ENCODE measurements around the gene IMMT. TPM values are rescaled to one million over a fixed set of nuclear protein-coding genes. Genes with fewer than 3 reads are reported as not detected.

The IMMT gene
- total RNA-seq, 1 experiment from 2014 or later, result 112 TPM

- Histone ChIP-seq H3K27me3 (ENCODE audit: insufficient read depth, low read length) (no peaks in the 10 kb centered on the region), H3K9ac (ENCODE audit: extremely low read depth, insufficient read length, low read length) (no peak overlapping the region), H3K79me2 (ENCODE audit: insufficient read depth, low read length) (no peaks in the 10 kb centered on the region), H2BK20ac (ENCODE audit: low read depth, low read length, poor library complexity, severe bottlenecking) (no peak overlapping the region), H2BK5ac (ENCODE audit: insufficient read length, low read length) (no peak overlapping the region), H3K79me1 (ENCODE audit: insufficient read depth, low read depth, low read length, poor library complexity, severe bottlenecking) (no peaks in the 10 kb centered on the region), H3K4me1 (ENCODE audit: insufficient read depth, low read length) (no peaks in the 10 kb centered on the region; the same call in 1 of the 2 replicates), H3K18ac (ENCODE audit: insufficient read length, low read depth, low read length) (no peak overlapping the region), H3K23me2 (ENCODE audit: insufficient read length, low read depth, low read length, poor library complexity, severe bottlenecking) (no peaks in the 10 kb centered on the region), H2AK5ac (ENCODE audit: insufficient read length, low read length) (no peak overlapping the region), H3K27ac (ENCODE audit: insufficient read length, low read depth, low read length) (no peak overlapping the region), H4K20me1 (ENCODE audit: control insufficient read depth, insufficient read depth, insufficient read length) (peaks cover 2% of the 10 kb centered on the region), H3K4me2 (ENCODE audit: insufficient read depth, insufficient read length, low read length) (no peak overlapping the region), H2BK120ac (ENCODE audit: low read depth, low read length, poor library complexity, severe bottlenecking) (no peak overlapping the region), H3K4ac (ENCODE audit: low read depth, low read length) (no peak overlapping the region), H4K8ac (replicated peaks; ENCODE audit: insufficient read length, low read depth, low read length) (no peak overlapping the region), H3K9me3 (ENCODE audit: control insufficient read depth, low read depth, low read length) (no peaks in the 10 kb centered on the region), H2BK15ac (ENCODE audit: low read depth, low read length) (no peak overlapping the region), H3K56ac (ENCODE audit: insufficient read length, low read depth, low read length) (no peak overlapping the region), H3K14ac (ENCODE audit: insufficient read depth, low read length) (no peak overlapping the region), H3K23ac (ENCODE audit: insufficient read length, low read depth, low read length) (no peak overlapping the region), H4K5ac (ENCODE audit: insufficient read length, low read depth, low read length) (no peak overlapping the region), H2AFZ (ENCODE audit: low read length) (no peak overlapping the region), H2BK12ac (ENCODE audit: insufficient read length, low read depth, low read length) (no peak overlapping the region), H4K91ac (ENCODE audit: insufficient read length, low read depth, low read length) (no peak overlapping the region), H3T11ph (ENCODE audit: low read length) (no peak overlapping the region)
- H3K36me3 Mint-ChIP-seq (ENCODE audit: insufficient read depth in 1 of 3, low read depth in 3 of 3), result no peaks in the 10 kb centered on the region
- TF ChIP-seq, protein P1, sequence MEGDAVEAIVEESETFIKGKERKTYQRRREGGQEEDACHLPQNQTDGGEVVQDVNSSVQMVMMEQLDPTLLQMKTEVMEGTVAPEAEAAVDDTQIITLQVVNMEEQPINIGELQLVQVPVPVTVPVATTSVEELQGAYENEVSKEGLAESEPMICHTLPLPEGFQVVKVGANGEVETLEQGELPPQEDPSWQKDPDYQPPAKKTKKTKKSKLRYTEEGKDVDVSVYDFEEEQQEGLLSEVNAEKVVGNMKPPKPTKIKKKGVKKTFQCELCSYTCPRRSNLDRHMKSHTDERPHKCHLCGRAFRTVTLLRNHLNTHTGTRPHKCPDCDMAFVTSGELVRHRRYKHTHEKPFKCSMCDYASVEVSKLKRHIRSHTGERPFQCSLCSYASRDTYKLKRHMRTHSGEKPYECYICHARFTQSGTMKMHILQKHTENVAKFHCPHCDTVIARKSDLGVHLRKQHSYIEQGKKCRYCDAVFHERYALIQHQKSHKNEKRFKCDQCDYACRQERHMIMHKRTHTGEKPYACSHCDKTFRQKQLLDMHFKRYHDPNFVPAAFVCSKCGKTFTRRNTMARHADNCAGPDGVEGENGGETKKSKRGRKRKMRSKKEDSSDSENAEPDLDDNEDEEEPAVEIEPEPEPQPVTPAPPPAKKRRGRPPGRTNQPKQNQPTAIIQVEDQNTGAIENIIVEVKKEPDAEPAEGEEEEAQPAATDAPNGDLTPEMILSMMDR (conservative IDR thresholded peaks at IDR 0.05), result no peak
- WGBS (ENCODE audit: extremely low coverage, insufficient read length, low lambda C conversion rate), result no CpG with 5 or more reads among the region's 5 CpGs
- H3K27me3 Mint-ChIP-seq (ENCODE audit: low read depth), result no peaks in the 10 kb centered on the region
- H3K4me3 Mint-ChIP-seq, result no peak overlapping the region
- H3K4me1 Mint-ChIP-seq, result peaks cover 6 to 7% of the 10 kb centered on the region in 2 experiments
- no peaks in the 10 kb centered on the region for H3K9me3 Mint-ChIP-seq
- no peak for DNase-seq
- H3K27ac Mint-ChIP-seq, result peak overlapping the region in 1 of 3 experiments; percentile 82; a peak in 1 of 7 replicates
Observed at GRCh38 chr2:86230961-86231360, 35.7 kb upstream of the IMMT start.

Data from H9 (cell line).